Kidney capillary endothelial cell (primary cell): ENCODE results near the gene NR1I2.

Experiments
- DNase-seq: peaks from one replicate; pipeline ENCODE4 v3.0.0-alpha.2; 2018; ENCODE audit warnings: low spot score

The NR1I2 gene

DNA sequence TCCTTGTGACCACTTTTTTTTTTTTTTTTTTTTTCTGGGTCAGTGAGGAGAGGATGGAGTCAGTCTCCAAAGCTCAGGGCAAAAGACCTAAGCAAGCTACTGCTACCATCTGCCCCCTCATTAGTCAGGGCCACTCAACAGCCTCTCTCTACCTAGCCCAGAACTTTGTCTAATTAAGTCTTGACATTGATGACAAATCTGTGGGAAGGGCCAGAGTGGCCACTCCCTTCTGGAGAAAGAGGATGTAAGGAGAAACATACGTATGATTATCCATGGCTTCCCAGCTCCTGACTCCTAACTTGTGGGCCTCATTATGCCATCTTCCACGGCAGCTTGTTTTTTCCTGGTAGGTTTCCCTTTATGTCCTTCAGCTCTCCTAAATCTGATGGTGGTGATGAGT is 37.9 kb downstream of the NR1I2 start:
- no peak for DNase-seq

DNA sequence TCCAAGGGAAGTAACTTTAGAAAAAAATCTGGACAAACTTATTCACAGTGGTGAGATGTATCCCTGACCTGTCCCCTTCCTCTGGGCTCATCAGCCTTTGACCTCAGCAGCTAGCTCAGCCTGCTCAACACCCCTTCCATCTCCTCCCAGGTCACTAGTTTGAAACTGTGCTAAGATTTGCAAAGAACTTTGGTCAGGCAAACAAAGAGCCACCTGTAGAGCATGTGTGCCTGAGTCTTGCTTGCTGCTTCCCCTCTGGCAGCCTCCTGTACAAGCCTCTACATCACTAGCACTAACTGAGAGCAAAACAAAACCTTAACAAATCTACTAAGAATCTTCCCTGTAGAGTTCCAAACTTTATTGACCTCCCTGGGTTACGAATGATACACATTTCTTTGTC is 43.9 kb downstream of the NR1I2 start:
- no peak for DNase-seq

DNA sequence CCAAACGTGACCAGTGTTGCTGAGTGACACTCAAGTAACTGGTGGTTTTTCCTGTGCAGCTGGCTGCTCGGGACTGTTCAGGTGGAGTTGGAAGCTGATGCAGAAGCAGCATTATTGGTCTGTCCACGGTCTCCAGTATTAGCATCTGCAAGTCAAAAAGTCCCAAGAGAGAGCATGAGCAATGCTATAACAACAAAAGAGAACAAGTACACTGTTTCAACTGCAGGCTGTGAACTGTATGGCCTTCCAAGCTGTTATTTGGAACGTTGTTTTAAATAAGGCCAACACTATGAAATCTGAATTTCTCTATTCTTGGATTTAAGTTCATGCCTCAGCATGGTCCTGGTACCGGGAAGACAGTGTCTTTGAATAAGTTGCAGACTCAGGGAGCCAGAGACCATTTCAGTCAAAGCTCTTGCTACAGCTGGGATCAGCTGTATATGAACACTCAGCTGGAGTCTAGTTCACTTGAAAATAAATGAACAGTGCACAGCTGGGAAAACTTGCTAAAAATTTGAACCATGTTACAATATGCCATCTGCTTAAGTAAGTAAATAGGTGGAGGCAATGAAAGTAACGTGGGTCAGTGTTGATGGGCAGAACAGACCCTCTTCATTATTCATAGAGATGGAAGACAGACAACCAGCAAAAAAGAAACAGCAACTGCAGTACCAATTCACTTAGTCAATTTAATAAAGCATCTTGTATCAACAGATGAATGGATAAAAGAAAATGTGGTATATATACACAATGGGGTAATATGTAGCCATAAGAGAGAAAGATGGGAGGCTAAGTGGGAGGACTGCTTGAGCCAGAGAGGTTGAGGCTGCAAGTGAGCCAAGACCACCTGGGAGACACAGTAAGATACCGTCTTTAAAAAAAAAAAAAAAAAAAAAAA is 45.1 kb downstream of the NR1I2 start:
- DNase-seq, result no peak

DNA sequence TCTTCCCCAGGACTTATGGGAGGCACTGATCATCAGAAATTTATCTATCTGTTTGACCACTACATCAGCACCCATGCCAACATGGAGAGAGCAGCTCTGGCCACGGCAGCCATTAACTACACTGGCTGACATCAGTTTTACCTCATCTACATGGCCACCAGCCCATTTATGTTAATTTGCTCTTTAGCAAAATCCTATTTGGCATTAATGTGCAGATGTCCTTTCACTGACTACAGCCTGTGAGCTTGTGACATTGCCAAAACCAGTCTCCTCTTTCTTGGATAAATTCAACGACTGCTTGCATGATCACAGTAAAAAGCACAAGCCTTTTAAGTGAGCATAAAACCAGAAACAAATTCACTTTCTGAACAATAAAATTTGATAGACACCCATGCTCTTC is 47.5 kb downstream of the NR1I2 start:
- DNase-seq, result no peak

DNA sequence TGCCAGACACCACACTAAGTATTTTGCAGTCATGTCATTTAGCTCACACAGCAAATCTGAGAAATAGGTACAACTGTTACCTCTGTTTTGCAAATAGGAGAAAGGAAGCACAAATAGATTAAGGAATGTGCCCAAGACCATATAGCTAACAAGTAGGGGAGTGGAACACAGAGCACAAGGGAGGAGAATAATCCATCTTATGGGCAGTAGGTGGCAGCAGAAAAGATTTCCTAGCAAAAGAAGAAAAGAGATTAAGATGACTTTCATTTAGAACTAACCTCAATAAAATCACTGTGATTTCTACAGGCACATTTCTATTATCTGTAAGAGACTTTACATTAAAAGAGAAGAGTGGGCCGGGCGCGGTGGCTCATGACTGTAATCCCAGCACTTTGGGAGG is 49.1 kb downstream of the NR1I2 start:
- no peak for DNase-seq

DNA sequence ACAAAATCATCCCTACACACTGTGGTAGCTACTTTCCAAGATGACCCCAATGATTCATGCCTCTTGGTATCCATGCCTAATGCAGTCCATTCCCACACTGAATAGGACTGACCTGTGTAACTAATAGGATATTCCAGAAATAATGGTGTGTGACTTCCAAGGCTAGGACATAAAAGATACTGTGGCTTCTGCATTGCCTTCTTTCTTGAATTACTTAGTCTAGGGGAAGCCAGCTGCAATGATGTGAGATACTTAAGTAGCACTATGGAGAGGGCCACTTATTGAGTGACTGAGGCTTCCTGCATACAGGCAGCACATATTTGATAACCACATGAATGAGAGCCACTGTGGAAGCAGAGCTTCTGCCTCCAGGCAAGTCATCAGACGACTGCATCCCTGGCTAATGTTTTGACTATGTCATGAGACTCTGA is 50.1 kb downstream of the NR1I2 start:
- DNase-seq, result no peak

DNA sequence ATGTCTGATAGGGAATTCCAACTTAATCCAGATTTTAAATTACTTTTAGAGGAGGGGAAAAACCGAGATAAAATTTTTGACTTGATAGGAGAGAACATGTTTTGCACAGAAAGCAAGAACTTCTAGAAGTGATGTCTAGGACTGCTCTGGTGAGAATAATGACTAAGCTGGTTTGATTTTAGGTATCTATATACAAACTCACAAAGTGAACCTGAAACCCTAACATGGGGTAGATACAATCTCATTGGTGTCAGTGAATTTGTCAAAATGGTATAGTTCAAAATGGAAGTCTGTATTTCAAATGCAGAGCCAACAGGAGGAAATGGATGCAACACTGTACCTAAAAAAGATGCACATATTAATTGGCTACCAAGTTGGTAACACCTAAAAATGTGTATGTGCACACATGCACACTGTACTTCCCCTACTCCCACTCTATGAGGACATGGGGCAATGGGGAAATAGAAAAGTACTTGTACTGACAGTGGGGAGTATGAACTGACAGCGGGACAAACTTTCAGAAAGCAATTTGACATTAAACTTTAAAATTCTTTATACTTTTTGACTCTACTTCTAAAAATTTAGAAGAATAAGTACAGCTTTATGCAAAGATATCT is 53.0 kb downstream of the NR1I2 start:
- no peak for DNase-seq

DNA sequence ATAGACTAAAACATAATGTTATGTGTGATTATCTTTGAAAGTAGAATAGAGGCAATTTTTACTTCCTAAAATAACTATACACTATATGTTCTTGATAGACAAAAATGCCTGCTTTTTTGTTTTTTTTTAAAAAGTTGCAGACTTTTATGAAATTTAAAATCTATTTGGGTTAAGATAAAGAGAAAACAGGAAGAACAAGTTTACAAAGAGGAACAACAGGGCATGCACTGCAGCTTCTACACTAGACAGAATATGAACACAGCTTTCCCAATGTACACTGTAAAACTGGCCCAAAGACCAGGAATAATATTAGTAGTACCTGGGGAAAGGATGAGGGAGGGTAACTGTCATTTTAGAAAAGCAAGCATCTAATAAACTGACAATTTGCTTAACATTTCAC is 53.7 kb downstream of the NR1I2 start:
- DNase-seq, result no peak

DNA sequence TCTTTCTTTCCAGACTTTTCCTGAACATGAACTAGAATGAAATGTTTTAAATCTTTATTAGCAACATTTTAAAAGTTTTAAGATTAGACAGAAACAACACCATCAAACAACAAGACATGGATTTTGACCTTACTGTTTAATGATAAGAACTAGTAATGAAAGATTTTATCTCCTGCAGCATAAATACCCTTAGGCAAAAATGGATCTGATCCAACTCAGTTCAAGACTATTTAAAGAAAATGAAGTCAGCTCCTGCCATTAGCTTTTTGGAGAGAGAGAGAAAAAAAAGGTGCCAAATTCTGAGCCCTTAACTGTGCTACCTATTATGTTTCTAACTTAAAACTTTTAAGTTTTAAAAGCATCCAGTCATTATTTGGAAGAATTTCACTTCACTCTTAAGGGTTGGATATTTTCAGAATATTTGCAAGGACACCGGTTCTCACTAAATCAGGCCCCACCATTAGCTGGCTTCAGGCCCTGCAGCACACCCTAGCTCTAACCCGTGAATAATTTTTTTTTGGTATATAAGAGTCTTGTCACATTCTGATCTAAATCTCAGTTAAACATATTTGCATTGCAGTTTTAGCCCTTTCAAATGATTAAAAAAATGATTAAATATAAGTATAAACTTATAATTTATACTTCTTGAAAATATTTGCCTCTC is 60.0 kb downstream of the NR1I2 start:
- DNase-seq, result no peak

DNA sequence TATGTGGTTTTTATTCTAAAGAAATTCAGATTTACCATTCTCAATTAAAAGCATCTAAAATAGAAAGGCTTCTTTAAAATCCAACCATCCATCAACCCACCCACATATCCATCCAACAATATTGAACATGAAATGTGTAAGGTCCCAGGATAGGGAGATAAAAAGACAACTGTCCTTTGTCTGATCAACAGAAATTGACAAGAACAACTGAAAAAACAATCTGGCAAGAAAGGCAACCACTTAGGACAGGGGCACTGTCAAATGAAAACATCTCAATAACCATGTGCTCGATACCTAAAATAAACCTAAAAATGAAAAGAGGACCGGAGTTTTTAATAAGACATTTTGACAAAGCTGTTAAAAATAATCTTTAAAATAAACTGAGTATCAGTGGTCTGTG is 67.2 kb downstream of the NR1I2 start:
- DNase-seq, result no peak

DNA sequence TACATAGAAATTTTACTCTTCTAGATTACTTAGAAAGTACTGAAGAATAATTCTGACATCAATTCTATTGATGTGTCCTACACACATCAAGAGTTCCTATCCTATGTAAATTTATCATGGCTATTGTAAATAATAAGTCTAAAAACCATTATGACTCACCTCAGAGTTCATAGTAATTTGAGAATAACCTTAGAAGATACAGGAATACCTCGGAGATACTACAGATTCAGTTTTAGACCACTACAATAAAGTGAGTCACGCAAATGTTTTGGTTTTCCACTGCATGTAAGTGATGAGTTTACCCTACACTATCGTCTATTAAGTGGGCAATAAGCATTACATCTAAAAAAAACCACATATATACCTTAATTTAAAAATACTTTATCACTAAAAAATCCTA is 74.8 kb downstream of the NR1I2 start:
- no peak for DNase-seq

DNA sequence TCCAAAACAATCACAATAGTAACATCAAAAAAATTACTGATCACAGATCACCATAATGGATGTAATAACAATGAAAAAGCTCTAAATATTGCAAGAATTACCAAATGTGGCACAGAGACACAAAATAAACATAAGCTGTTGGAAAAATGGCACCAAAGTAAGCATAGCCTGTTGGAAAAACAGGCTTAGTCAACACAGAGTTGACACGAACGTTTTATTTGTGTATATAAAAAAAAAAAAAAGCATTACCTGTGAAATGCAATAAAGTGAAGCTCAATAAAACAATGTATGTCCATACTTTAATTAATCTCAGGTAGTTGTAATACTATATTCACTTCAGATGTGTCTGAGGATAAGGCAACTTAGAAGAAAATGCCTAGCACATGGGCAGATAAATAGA is 77.1 kb downstream of the NR1I2 start:
- no peak for DNase-seq

DNA sequence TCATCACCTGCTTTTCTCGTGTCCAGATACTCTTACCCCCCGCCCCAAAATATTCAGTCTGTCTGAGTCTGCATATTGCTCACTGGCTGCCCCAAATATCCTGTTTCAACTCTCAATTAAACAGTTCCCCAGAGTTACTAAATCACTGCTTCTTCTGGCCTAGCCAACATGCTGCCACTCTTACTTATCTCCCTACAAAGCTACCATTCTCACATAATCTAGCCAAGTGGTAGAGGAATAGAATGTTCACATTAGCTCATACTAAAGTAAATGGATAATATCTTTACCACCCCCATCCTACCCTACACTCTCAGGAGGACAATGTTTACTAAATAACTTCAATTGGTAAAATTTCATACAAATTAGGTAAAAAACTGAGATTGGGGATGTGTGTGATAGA is 77.8 kb downstream of the NR1I2 start:
- no peak for DNase-seq

DNA sequence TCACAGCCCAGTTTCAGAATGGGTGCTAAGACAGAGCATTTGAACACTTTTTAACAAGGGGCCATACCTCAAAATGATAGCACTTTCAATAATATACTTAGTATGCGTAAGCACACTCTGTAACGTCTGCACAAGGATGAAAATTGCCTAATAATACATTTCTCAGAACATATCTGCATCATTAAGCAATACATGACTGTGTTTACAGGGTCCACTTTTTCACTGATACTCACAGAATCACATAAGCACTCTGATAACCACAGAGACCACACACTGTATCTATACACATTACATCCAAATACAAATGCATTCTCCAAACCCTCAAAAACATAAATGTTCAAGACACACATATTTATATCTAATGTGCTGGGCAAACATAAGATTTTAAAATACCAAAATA is 79.8 kb downstream of the NR1I2 start:
- no peak for DNase-seq

DNA sequence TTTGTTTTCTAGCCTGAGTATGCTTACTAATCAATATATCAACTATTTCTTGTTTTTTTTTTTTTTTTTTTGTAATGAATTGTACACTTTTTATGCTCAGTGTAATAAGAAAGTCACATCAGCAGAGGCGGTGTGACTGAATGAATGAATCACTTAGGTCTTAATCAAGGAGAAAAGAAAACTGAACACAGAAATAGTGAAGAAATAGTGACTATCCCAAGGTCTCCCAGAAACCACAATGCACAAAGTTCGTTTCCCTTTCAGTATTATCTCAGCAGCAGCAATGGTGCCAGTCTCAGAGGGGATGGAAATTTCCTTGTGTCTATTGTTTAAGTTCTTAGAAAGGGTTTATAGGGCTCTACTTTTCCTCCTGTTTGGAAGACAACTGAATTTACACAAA is 80.7 kb downstream of the NR1I2 start:
- DNase-seq, result no peak

DNA sequence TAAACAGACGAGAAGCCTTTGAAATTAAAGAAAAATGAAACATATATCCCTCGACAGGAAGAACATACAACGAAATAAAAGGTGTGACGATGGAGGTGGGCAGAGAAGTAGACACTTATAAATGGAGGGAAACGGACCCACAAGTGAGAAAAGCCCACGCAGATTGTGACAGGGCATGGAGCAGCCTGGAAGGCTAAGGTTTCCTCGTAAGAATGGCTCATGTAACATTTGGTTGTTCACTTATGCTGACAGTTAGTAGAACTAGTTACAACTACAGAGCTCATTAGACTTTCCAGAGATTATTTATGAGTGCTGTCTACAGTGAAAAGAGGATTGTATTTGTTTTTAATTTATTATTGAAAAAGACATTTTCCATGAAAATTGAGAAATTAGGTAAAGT is 82.6 kb downstream of the NR1I2 start:
- no peak for DNase-seq
